Measurements from ENCODE around the gene MT4. TPM values are rescaled to one million over a fixed set of nuclear protein-coding genes. Genes with fewer than 3 reads are reported as not detected.

Gene MT4
- total RNA-seq, 1 experiment from 2014 or later, result not detected

DNA sequence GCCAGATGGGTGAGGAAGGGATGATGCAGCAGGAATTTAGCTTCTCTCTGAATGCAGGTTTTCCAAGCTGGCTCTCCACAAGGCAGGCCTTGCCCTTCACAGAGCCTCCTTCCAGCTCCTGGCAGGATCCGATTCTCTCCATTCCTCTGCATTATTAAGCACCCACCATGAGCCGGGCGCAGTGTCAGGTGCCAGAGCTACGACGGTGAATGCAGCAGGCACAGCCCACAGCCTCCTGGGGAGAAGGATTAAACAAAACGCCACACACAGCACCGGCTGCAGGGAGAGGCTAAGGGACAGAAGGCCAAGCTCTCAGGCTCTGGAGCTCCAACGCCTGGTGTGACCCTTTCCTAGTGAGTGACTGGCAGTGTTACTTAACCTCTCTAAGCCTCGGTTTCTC lies 36.5 kb downstream of the MT4 start:
- Histone ChIP-seq H2AFZ (no peak overlapping the region), H3F3A (ENCODE audit: insufficient read depth, low read depth) (peaks cover 22% of the 10 kb centered on the region), H3K27ac (no peak overlapping the region), H3K4me3 (no peak overlapping the region), H4K20me1 (ENCODE audit: insufficient read depth) (no peaks in the 10 kb centered on the region), H3K27me3 (ENCODE audit: insufficient read depth, low read depth) (no peaks in the 10 kb centered on the region), H3K9me2 (ENCODE audit: insufficient read depth) (no peaks in the 10 kb centered on the region), H3K36me3 (ENCODE audit: low read depth) (no peaks in the 10 kb centered on the region), H3K9me3 (ENCODE audit: insufficient read depth, low read depth) (no peaks in the 10 kb centered on the region), H3K79me2 (ENCODE audit: low read depth) (no peaks in the 10 kb centered on the region), H3K4me2 (no peak overlapping the region), H3K4me1 (replicated peaks; ENCODE audit: insufficient read depth) (peaks cover 27% of the 10 kb centered on the region)
- DNase-seq, result no peak
- BruUV-seq (replicated peaks), result no TSS peak
- CTCF ChIA-PET, result interaction anchor here (0.6 to 1.9 kb wide), 2 partner anchors 101 to 986 kb away, joined by 3 to 21 read pairs; no protein-coding TSS in a partner anchor
- no peak for TF ChIP-seq EZH2 (IDR thresholded peaks at IDR 0.05; ENCODE audit: low read depth)
- TF ChIP-seq, protein P1, sequence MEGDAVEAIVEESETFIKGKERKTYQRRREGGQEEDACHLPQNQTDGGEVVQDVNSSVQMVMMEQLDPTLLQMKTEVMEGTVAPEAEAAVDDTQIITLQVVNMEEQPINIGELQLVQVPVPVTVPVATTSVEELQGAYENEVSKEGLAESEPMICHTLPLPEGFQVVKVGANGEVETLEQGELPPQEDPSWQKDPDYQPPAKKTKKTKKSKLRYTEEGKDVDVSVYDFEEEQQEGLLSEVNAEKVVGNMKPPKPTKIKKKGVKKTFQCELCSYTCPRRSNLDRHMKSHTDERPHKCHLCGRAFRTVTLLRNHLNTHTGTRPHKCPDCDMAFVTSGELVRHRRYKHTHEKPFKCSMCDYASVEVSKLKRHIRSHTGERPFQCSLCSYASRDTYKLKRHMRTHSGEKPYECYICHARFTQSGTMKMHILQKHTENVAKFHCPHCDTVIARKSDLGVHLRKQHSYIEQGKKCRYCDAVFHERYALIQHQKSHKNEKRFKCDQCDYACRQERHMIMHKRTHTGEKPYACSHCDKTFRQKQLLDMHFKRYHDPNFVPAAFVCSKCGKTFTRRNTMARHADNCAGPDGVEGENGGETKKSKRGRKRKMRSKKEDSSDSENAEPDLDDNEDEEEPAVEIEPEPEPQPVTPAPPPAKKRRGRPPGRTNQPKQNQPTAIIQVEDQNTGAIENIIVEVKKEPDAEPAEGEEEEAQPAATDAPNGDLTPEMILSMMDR (conservative IDR thresholded peaks at IDR 0.05), result no peak
- intact Hi-C loops (cut with micrococcal nuclease; ENCODE audit: unreplicated experiment), result loop anchor here (2.0 to 10.0 kb wide), 2 partner anchors 41 to 267 kb away; no protein-coding TSS in a partner anchor
- POLR2A ChIA-PET (ENCODE audit: unreplicated experiment), result no interaction called here

DNA sequence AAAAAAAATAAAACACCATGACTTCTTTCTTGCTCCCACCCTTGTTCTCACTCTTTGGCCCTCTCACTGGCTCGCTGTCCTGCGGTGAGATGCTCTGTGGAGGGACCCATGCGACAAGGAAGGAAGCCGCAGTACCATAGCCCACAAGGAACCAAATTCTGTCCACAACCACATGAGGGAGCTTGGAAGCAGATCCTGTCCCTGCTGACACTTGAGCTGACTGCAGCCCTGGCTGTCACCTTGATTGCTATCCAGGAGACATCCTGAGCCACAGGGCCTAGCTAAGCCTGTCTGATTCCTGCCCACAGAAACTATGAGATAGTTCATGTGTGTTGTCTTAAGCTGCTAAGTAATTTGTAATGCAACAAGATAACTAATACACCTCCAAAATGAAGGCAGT lies 38.7 kb downstream of the MT4 start:
- Histone ChIP-seq H4K20me1 (ENCODE audit: insufficient read depth) (no peaks in the 10 kb centered on the region), H3K4me2 (no peak overlapping the region), H3K9me2 (ENCODE audit: insufficient read depth) (no peaks in the 10 kb centered on the region), H3K36me3 (ENCODE audit: low read depth) (no peaks in the 10 kb centered on the region), H3K79me2 (ENCODE audit: low read depth) (no peaks in the 10 kb centered on the region; the same call in 1 of the 2 replicates), H3K4me3 (no peak overlapping the region), H3K9me3 (ENCODE audit: insufficient read depth, low read depth) (no peaks in the 10 kb centered on the region), H3K4me1 (replicated peaks; ENCODE audit: insufficient read depth) (peaks cover 46% of the 10 kb centered on the region), H3K27me3 (ENCODE audit: insufficient read depth, low read depth) (no peaks in the 10 kb centered on the region), H3F3A (ENCODE audit: insufficient read depth, low read depth) (peaks cover 41% of the 10 kb centered on the region), H3K27ac (no peak overlapping the region), H2AFZ (no peak overlapping the region)
- intact Hi-C loops (cut with micrococcal nuclease; ENCODE audit: unreplicated experiment), result loop anchor here (10.0 kb wide), 1 partner anchor 269 kb away; no protein-coding TSS in a partner anchor
- peak in 1 of 2 experiments; percentile 61 for DNase-seq
- TF ChIP-seq, protein P1 (conservative IDR thresholded peaks at IDR 0.05), result peak; percentile 59; the same call in 1 of the 2 replicates
- no peak for TF ChIP-seq EZH2 (IDR thresholded peaks at IDR 0.05; ENCODE audit: low read depth)
- POLR2A ChIA-PET (ENCODE audit: unreplicated experiment), result interaction anchor here (0.6 to 0.7 kb wide), 2 partner anchors 97 to 259 kb away, joined by 7 to 11 read pairs; no protein-coding TSS in a partner anchor
- BruUV-seq (replicated peaks), result no TSS peak
- CTCF ChIA-PET, result interaction anchor here (0.5 to 1.4 kb wide), 7 partner anchors 12 to 901 kb away, joined by 3 to 14 read pairs (median 5); partner anchors contain the start of gene MT1F

DNA sequence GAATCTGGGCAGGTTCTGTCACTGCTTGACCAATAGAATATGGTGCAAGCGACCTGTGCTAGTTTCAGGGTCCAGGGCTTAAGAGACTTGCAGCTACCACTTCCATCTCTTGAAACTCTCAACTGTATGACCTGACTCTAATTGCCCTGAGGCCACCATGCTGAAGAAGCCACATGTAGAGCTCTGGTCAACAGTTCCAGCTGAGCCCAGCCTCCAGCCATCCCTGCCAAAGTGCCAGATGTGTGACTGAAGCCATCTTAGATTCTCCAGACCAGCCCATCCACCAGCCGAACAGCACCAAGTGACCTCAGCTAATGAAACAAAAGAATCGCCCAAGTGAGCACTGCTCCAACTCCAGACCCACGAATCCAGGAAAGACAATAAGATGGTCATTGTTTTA lies 40.1 kb downstream of the MT4 start:
- Histone ChIP-seq H3K9me3 (ENCODE audit: insufficient read depth, low read depth) (no peaks in the 10 kb centered on the region), H4K20me1 (ENCODE audit: insufficient read depth) (no peaks in the 10 kb centered on the region), H3K4me2 (no peak overlapping the region), H3K79me2 (ENCODE audit: low read depth) (no peaks in the 10 kb centered on the region; the same call in 1 of the 2 replicates), H3K36me3 (ENCODE audit: low read depth) (no peaks in the 10 kb centered on the region), H3K9me2 (ENCODE audit: insufficient read depth) (no peaks in the 10 kb centered on the region), H3F3A (ENCODE audit: insufficient read depth, low read depth) (peaks cover 51% of the 10 kb centered on the region), H3K27me3 (ENCODE audit: insufficient read depth, low read depth) (no peaks in the 10 kb centered on the region), H2AFZ (no peak overlapping the region), H3K4me1 (replicated peaks; ENCODE audit: insufficient read depth) (peaks cover 60% of the 10 kb centered on the region), H3K27ac (peak overlapping the region; percentile 95), H3K4me3 (no peak overlapping the region)
- ChIA-PET POLR2A (ENCODE audit: unreplicated experiment) (no interaction called here), CTCF (interaction anchor here (0.6 kb wide), 1 partner anchor 487 kb away, joined by 9 read pairs; the partner anchor contains the start of gene CPNE2)
- DNase-seq, result no peak
- intact Hi-C loops (cut with micrococcal nuclease; ENCODE audit: unreplicated experiment), result loop anchor here (5.0 to 10.0 kb wide), 2 partner anchors 270 to 1133 kb away; no protein-coding TSS in a partner anchor
- BruUV-seq (replicated peaks), result no TSS peak
- TF ChIP-seq, protein P1 (conservative IDR thresholded peaks at IDR 0.05), result no peak
- no peak for TF ChIP-seq EZH2 (IDR thresholded peaks at IDR 0.05; ENCODE audit: low read depth)
